ENCODE results near the gene TGFB1I1.
A peak's percentile ranks its signal among the peaks of the same experiment; 100 is the strongest.
"Not testable (repeated sequence)": the region's sequence is repeated elsewhere in the genome, so short reads cannot be mapped to it uniquely, and the experiment has no call there.

TGFB1I1 gene

GRCh38 chr16:31439519-31439918 is 32.4 kb upstream of the TGFB1I1 start:
- no peak for DNase-seq (ENCODE audit: low spot score in 2 of 2)
- H3K4me3 Mint-ChIP-seq, result peak overlapping the region; percentile 32
- H3K36me3 Mint-ChIP-seq, result peaks cover 5% of the 10 kb centered on the region
- H3K27ac Mint-ChIP-seq, result no peak overlapping the region
- peak; percentile 79 for ATAC-seq
- no peaks in the 10 kb centered on the region for H3K9me3 Mint-ChIP-seq
- peaks cover 38% of the 10 kb centered on the region for H3K4me1 Mint-ChIP-seq

- Mint-ChIP-seq H3K36me3 (peaks cover 6% of the 10 kb centered on the region), H3K4me1 (peaks cover 39% of the 10 kb centered on the region), H3K27ac (no peak overlapping the region), H3K4me3 (no peak overlapping the region), H3K9me3 (no peaks in the 10 kb centered on the region)
- peak; percentile 31 for ATAC-seq
- no peak for DNase-seq (ENCODE audit: low spot score in 2 of 2)
These were observed 31.3 kb upstream of the TGFB1I1 start for GRCh38 chr16:31440516-31441184.

GRCh38 chr16:31441956-31442355 is 30.0 kb upstream of the TGFB1I1 start:
- Mint-ChIP-seq H3K36me3 (peaks cover 6% of the 10 kb centered on the region), H3K9me3 (no peaks in the 10 kb centered on the region), H3K4me3 (peak overlapping the region; percentile 74), H3K27ac (no peak overlapping the region), H3K4me1 (peaks cover 45% of the 10 kb centered on the region)
- DNase-seq (ENCODE audit: low spot score in 2 of 2) (no peak), ATAC-seq (no peak)

DNA sequence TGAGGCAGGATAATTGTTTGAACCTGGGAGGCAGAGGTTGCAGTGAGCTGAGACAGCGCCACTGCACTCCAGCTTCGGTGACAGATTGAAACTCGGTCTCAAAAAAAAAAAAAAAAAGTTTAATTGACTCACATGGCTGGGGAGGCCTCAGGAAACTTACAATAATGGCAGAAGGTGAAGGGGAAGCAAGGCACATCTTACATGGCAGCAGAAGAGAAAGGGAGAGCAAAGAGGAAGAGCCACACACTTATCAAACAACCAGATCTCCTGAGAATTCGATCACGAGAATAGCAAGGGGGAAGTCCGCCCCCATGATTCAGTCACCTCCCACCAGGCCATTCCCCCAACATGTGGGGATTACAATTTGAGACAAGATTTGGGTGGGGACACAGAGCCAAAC is 26.0 kb upstream of the TGFB1I1 start:
- H3K4me3 Mint-ChIP-seq; H3K36me3 Mint-ChIP-seq; ATAC-seq; DNase-seq (ENCODE audit: low spot score in 2 of 2); H3K9me3 Mint-ChIP-seq: not testable (repeated sequence)
- Mint-ChIP-seq H3K27ac (peak overlapping the region; percentile 23), H3K4me1 (peaks cover 21% of the 10 kb centered on the region)

DNA sequence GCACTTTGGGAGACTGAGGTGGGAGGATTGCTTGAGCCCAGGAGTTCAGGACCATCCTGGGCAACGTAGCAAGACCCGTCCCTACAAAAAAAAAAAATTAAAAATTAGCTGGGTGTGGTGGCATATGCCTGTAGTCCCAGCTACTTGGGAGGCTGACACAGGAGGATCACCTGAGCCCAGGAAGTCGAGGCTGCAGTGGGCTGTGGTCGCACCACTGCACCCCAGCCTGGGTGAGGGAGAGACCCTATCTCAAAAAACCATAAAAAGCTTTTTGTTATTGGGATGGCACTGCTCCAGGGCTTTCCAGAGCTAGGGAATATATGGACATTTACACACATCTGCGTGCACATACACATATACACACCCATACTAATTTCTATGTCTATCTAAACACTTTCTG is 20.8 kb upstream of the TGFB1I1 start:
- peak overlapping the region; percentile 78 for H3K27ac Mint-ChIP-seq
- DNase-seq (ENCODE audit: low spot score in 2 of 2), result no peak
- H3K9me3 Mint-ChIP-seq, result no peaks in the 10 kb centered on the region
- ATAC-seq, result no peak
- H3K4me1 Mint-ChIP-seq, result peaks cover 27% of the 10 kb centered on the region
- peaks cover 13% of the 10 kb centered on the region for H3K36me3 Mint-ChIP-seq
- H3K4me3 Mint-ChIP-seq, result no peak overlapping the region

DNA sequence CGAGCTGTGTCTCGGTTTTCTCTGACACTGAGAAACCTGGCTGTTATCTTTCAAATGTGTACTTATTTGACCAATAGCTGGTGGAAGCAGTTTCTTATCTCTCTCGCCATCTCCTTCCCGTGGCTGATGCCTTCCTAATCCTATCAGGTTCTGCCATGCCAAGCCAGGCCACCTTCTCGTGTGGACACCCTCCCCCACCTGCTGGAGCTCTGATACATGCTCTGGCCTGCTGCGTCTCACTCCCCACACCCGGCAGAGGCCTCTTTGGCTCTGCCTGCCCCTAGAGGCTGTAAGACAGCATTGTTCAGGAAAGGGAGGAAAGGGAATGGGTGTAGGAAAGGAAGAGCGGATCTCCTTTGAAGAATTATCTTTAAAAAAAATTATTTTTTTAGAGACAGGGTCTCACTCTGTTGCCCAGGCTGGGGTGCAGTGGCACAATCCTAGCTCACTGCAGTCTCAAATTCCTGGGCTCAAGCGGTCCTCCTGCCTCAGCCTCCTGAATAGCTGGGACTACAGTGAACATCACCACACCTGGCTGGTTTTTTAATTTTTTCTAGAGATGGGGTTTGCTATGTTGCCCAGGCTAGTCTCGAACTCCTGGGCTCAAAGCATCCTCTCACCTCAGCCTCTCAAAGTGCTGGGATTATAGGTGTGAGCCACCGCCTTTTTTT is 20.1 kb upstream of the TGFB1I1 start:
- Mint-ChIP-seq H3K4me1 (peaks cover 33% of the 10 kb centered on the region), H3K36me3 (peaks cover 19% of the 10 kb centered on the region), H3K4me3 (no peak overlapping the region), H3K9me3 (no peaks in the 10 kb centered on the region), H3K27ac (peak overlapping the region; percentile 78)
- ATAC-seq (peak; percentile 39), DNase-seq (ENCODE audit: low spot score in 2 of 2) (no peak)

GRCh38 chr16:31452631-31453106 is 19.3 kb upstream of the TGFB1I1 start:
- H3K27ac Mint-ChIP-seq, result no peak overlapping the region
- no peaks in the 10 kb centered on the region for H3K9me3 Mint-ChIP-seq
- ATAC-seq, result no peak
- H3K36me3 Mint-ChIP-seq, result peaks cover 28% of the 10 kb centered on the region
- H3K4me1 Mint-ChIP-seq, result peaks cover 39% of the 10 kb centered on the region
- no peak for DNase-seq (ENCODE audit: low spot score in 2 of 2)
- no peak overlapping the region for H3K4me3 Mint-ChIP-seq

GRCh38 chr16:31453255-31454204 is 18.4 kb upstream of the TGFB1I1 start:
- H3K9me3 Mint-ChIP-seq, result no peaks in the 10 kb centered on the region
- H3K36me3 Mint-ChIP-seq, result peaks cover 36% of the 10 kb centered on the region
- peak overlapping the region; percentile 86 for H3K27ac Mint-ChIP-seq
- no peak overlapping the region for H3K4me3 Mint-ChIP-seq
- H3K4me1 Mint-ChIP-seq, result peaks cover 45% of the 10 kb centered on the region
- DNase-seq (ENCODE audit: low spot score in 2 of 2) (no peak), ATAC-seq (no peak)

DNA sequence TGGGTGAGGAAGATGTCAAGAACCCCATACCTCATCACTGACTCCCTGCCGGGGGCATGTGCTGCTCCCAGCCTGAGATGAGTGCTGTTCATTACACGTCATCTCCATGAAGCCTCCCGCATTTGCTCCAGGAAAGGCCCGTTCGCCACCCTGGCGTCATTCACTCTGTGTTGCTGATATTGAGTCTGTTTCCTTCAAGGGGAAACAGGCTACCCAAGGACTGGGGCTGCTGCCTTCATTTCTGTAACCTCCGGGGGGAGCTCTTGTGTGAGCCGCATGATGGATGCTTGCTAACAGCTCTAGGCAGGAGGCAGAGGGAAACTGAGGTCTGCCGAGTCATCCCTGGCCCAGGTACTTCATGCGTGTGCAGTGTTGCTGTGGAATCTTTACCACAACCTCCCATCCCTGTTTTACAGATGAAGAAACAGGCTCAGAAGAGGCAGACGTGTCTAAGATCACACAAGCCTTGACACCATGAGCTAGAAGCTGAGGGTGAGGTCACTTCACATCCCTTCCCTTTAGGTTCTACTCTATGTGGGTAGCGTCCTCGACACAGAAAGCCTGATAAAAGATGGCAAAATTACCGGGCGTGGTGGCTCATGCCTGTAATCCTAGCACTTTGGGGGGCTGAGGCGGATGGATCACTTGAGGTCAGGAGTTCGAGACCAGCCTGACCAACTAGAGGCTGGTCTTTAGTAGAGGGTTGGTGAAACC is 16.2 kb upstream of the TGFB1I1 start:
- H3K9me3 Mint-ChIP-seq, result no peaks in the 10 kb centered on the region

GRCh38 chr16:31456988-31457360 is 15.0 kb upstream of the TGFB1I1 start:
- Mint-ChIP-seq H3K36me3 (peaks cover 53% of the 10 kb centered on the region), H3K9me3 (no peaks in the 10 kb centered on the region), H3K4me3 (peak overlapping the region; percentile 84), H3K4me1 (peaks cover 54% of the 10 kb centered on the region), H3K27ac (no peak overlapping the region)
- no peak for ATAC-seq
- no peak for DNase-seq (ENCODE audit: low spot score in 2 of 2)

More for the DNA sequence above, 16.2 kb upstream of the TGFB1I1 start:
- Mint-ChIP-seq H3K27ac (peak overlapping the region; percentile 81), H3K4me3 (peak overlapping the region; percentile 84), H3K4me1 (peaks cover 53% of the 10 kb centered on the region), H3K36me3 (peaks cover 53% of the 10 kb centered on the region)
- no peak for ATAC-seq
- DNase-seq (ENCODE audit: low spot score in 2 of 2), result no peak

GRCh38 chr16:31458073-31458843 is 13.7 kb upstream of the TGFB1I1 start:
- Mint-ChIP-seq H3K4me1 (peaks cover 58% of the 10 kb centered on the region), H3K4me3 (peak overlapping the region; percentile 84), H3K36me3 (peaks cover 63% of the 10 kb centered on the region), H3K9me3 (no peaks in the 10 kb centered on the region), H3K27ac (peak overlapping the region; percentile 98)
- DNase-seq (ENCODE audit: low spot score in 2 of 2), result peak; percentile 45 to 82
- peak; percentile 2 for ATAC-seq

DNA sequence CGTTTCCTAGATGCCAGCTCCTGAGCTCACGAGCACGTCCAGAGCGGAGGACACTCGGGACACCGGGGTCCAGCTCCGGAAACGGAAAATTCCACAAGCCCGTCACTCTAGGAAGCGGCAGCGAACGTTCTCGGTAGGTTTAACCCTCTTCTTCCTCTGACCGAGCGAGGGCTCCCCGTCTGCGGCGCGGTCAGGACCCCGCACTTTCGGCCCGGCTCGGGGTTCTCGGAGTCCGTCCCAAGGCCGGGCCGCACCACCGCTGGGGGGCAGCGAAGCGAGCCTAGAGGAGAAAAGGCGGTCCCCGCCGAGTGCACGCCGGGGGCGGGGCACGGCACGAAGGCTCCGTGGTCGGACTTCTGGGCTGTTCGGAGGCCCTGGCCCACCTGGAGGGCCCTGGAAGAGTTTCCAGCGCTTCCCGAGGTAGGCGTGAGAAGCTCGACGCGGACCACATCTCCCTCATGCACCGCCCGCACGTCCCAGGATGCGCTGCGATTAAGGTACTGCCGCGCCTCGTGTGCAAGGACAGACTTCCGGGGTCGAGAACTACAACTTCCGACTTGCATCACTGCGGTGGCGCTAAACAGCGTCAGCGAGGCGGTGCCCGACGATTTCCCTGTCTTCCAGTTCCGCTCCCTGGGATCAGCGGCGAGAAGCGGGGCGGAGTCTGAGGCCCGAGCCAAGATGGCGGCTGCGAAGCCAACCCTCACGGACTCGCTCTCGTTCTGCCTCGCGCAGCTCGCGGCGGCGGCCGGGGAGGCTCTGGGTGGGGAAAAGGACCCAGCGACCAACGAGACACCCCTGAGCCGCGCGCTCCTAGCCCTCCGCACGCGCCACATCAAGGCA is 12.9 kb upstream of the TGFB1I1 start, which contains the start of gene ARMC5:
Gene ARMC5 (plus strand): TSS at position 658 of the 843 bp plus-strand sequence. CDS start 24 bp downstream, at position 682.
- H3K36me3 Mint-ChIP-seq, result peaks cover 67% of the 10 kb centered on the region
- peak within 1 kb of the TSS; percentile 84 for H3K4me3 Mint-ChIP-seq
- H3K4me1 Mint-ChIP-seq, result peaks cover 53% of the 10 kb centered on the region
- peak within 1 kb of the TSS; percentile 98 for H3K27ac Mint-ChIP-seq
- no peaks in the 10 kb centered on the region for H3K9me3 Mint-ChIP-seq
- ATAC-seq (peak; percentile 83), DNase-seq (ENCODE audit: low spot score in 2 of 2) (peak; percentile 88 to 98)

Measured in stimulated activated effector memory CD8-positive, alpha-beta T cell treated with anti-CD3 and anti-CD28 coated beads, Interleukin-12 subunit alpha, Interleukin-12 subunit beta, amount 100 ng/mL, for 72 hours (primary cell).